HG03521 (cell line): ENCODE measurements around the gene DCP1B.

Experiments used
- ATAC-seq: cut with Tn5 transposase; IDR thresholded peaks from one replicate; pipeline ENCODE4 v1.9.1; 2021; ENCODE audit warnings: mild to moderate bottlenecking, moderate library complexity; ENCODE audit not compliant: unreplicated experiment

DCP1B gene

GRCh38 chr12:2004113-2004929, at the start of gene DCP1B:
Gene DCP1B, minus strand, starts transcription at chr12:2004457. Its CDS starts 26 bp downstream, at chr12:2004431.
- ATAC-seq = peak; percentile 98

- no peak for ATAC-seq
Measured at GRCh38 chr12:2053691-2054090, 49.4 kb upstream of the DCP1B start.

GRCh38 chr12:2052826-2053678, 48.8 kb upstream of the DCP1B start, which contains the start of gene CACNA1C:
Gene CACNA1C, plus strand, starts transcription at chr12:2052987. Its CDS starts 576 bp downstream, at chr12:2053563.
- ATAC-seq = no peak

GRCh38 chr12:2051700-2052621, 47.7 kb upstream of the DCP1B start:
- no peak for ATAC-seq

- ATAC-seq = no peak
Measured at GRCh38 chr12:2049604-2050540, 45.6 kb upstream of the DCP1B start.

- no peak for ATAC-seq
Measured at GRCh38 chr12:2047752-2048151, 43.5 kb upstream of the DCP1B start.

- ATAC-seq = no peak
Measured at GRCh38 chr12:2046957-2047356, 42.7 kb upstream of the DCP1B start.

- no peak for ATAC-seq
Measured at GRCh38 chr12:2044165-2044564, 39.9 kb upstream of the DCP1B start.

GRCh38 chr12:2043054-2043453, 38.8 kb upstream of the DCP1B start:
- ATAC-seq = no peak

- no peak for ATAC-seq
Measured at GRCh38 chr12:2039034-2039433, 34.8 kb upstream of the DCP1B start.

- ATAC-seq = no peak
Measured at GRCh38 chr12:2035431-2036055, 31.3 kb upstream of the DCP1B start.

GRCh38 chr12:2034633-2035430, 30.6 kb upstream of the DCP1B start:
- peak; percentile 59 for ATAC-seq

GRCh38 chr12:2032506-2032905, 28.2 kb upstream of the DCP1B start:
- no peak for ATAC-seq

GRCh38 chr12:2029851-2030250, 25.6 kb upstream of the DCP1B start:
- no peak for ATAC-seq

- no peak for ATAC-seq
Measured at GRCh38 chr12:2027351-2027750, 23.1 kb upstream of the DCP1B start.

GRCh38 chr12:2023365-2023764, 19.1 kb upstream of the DCP1B start:
- no peak for ATAC-seq

- no peak for ATAC-seq
Measured at GRCh38 chr12:2020511-2020910, 16.3 kb upstream of the DCP1B start.

GRCh38 chr12:2019126-2019525, 14.9 kb upstream of the DCP1B start:
- no peak for ATAC-seq
